ENCODE results near the gene CIB1.

Gene CIB1

GRCh38 chr15:90213818-90214204, 19.9 kb downstream of the CIB1 start:
- DNase-seq, result no peak

DNA sequence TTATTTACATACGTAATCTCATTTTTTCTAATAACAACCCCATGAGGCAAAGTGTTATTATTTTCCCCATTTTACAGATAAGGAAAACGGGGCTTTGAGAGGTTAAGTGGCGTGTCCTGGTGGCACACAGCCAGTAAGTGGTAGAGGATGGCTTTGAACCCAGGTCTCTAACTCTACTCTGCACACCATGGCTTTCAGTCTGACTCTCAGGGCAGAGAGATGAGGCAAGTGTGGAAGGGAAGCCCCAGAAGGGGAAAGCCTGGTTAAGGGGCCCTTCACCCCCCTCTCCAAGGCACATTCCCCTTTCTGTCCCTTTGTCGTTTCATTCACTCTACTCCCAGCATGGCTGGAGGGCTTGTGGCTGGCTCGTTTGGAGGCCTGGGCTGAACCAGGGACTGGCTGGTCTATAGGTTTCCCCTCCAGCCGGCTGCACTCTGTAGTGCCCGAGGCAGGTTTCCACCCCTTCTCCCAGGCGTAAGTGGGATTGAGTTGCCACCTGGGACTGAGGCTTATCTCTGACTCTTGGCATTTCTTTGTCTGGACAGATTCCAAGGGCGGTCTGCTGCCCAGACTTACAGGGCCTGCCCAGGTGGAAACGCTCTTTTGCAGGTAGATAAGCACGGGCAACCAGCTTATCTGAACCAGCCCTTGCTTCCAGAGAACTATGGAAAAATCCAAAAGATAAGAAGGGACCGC, 20.5 kb downstream of the CIB1 start:
- DNase-seq, result no peak

DNA sequence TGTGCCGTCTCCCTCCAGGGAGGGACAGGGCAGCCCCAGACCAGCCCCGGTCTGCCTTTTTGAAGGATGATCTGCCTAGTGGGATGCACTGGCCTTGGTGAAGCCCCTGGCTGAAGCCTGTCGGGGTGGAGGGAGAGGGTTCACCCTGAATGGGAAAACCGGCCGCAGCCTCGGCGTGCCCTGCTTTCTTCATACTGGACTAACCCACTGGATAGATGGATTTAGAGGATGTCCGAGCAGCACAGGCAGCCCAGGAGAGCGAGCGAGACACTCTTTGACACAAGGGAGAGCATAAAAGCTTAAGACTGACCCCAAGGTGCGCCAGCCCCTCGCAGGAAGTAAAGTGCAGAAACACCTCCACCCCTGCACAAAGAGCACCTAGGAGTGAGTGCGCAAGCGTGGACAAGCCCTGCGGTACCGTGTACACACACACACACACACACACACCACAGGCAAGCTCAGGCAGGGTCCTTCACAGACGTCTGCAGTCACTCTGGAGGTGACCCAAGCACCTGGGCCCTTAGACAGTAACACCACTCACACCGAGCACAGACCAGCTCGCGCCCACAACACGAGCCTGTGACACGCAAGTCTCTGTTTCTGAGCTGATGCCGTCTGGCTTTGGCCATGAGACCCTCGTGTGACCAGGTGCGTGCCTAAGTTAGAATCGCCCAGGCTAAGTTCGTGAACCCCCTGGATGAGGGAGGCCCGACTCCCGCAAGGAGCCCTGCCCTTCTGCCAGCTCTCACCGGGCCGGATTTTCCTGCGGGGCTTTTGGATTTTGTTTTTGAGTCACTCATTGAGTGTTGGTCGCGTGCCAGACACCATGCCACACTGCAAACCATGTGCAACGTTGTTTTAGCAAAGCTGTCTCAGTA, 21.3 kb downstream of the CIB1 start:
- no peak for DNase-seq

- DNase-seq, result no peak
Observed at GRCh38 chr15:90211440-90212143, 22.1 kb downstream of the CIB1 start.

- DNase-seq, result no peak
Observed at GRCh38 chr15:90211009-90211408, 22.7 kb downstream of the CIB1 start.

DNA sequence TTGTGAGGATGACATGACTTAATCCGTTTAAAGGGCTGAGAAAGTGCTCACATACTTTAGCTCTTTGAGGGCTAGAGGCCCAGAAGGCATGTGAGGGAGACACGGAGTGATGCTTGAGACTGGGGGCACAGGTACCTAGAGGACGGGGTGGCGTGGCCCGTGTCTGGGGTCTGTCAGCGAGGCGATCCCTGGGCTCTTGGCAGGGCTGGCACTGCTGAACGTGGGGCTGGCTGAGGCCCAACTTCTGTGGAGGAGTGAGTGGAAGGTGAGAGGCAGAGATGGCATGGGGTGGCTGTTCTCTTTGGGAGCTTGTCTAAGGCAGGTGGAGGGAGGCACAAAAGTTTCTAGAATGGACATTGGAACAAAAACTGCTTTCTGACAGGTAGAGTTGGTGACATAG, 23.1 kb downstream of the CIB1 start:
- no peak for DNase-seq

- no peak for DNase-seq
Observed at GRCh38 chr15:90209591-90209990, 24.1 kb downstream of the CIB1 start.

DNA sequence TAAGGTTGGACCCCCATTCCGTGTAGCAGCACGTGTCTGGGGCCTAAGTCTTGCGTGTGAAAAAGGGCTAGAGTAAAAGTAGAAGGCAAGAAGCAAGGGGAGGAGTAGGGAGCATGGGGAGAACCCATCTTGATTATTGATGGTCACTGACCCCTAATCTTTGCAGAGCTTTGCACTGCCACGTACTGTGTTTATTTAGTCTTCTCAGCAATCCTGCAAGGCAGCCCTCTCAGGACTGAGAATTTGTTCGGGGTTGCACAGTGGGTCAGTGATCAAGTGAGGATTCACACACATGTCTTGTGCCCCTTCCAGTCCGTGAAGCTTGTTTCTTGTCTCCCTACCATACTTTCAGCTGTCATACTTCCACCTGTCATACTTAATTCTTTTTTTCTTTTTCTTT, 25.4 kb downstream of the CIB1 start:
- no peak for DNase-seq

GRCh38 chr15:90207252-90207651, 26.5 kb downstream of the CIB1 start:
- no peak for DNase-seq

DNA sequence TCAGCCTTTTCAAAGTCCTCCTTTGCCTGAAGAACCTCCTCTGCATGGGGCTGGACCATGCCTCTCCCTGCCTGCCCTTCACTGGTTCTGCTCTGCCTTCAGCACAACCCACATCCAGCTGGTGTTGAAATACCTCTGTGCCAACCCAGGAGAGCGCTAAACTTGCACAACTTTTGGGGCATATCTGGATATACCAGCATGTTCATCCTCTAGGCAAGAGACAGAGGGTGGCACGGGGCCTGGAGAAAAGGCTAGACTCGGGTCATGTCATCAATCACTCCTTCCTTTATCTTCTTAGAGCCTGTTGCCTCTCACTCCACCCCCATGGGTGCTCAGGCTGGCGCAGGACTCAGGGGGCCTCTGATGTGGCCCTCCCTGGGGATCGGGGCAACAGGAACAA, 27.9 kb downstream of the CIB1 start:
- DNase-seq, result no peak

GRCh38 chr15:90205050-90205848, 28.5 kb downstream of the CIB1 start:
- DNase-seq, result no peak

- no peak for DNase-seq
Observed at GRCh38 chr15:90203922-90204321, 29.8 kb downstream of the CIB1 start.

DNA sequence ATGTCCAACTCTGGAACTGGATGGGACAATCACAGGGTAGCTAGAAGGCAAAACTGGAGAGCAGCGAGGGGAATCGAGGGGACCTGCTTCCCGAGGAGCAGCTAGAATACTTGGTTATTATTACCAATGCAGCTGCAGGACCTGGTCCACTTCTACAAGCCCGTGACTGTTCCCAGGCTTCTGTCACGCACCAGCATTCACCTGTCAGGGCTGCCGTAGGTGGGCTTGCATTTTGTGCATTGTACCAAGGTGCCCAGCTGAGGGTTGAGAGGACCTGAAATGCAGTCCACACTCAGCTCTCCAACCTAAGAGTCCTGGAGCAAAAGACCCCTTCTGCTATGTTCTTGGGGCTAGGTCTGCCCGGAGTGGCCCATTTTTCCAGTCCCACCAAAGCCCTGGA, 30.3 kb downstream of the CIB1 start:
- no peak for DNase-seq

GRCh38 chr15:90202929-90203328, 30.8 kb downstream of the CIB1 start:
- no peak for DNase-seq

DNA sequence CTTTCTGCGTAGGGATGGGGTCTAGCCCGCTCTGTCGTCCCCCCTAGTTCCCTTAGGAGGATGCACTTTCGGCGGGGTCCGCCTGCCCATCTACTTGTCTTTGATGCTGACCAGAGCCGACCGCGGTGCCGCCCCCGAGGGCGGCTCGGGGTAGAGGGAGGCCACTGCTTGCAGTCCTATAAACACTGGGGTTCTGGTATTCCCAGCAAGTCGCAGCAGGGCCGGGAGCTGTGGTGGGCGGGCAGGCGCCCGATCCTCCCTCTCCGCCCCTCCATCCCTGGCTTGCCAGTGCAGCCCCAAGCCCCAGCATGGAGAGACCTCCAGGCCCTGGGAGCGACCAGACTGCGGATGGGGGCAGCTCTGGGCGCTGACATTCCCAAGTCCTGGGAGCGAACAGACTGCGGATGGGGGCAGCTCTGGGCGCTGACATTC, 31.8 kb downstream of the CIB1 start:
- no peak for DNase-seq

GRCh38 chr15:90201130-90201943, 32.4 kb downstream of the CIB1 start, which contains the start of gene SEMA4B:
TSS of gene SEMA4B (plus strand) at chr15:90201330. CDS start at chr15:90201579, 249 bp downstream.
- peak; percentile 46 for DNase-seq

GRCh38 chr15:90200534-90201129, 33.1 kb downstream of the CIB1 start:
- no peak for DNase-seq

DNA sequence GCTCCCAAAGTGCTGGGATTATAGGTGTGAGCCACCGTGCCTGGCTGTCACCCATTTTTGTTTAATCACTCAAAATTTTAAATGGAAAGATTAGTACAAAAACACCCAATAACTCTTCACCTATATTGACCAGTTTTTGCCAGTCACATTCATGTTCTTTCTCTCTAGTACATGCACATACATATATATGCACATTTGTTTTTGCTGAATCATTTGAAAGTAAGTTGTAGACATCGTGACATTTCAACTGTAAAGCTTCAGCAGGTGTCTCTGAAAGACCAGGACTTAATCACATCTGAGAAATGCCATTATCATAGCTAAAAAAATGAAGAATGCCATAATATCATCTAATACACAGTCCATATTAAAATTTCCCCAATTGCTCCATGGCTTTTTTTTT, 39.1 kb downstream of the CIB1 start:
- no peak for DNase-seq

DNA sequence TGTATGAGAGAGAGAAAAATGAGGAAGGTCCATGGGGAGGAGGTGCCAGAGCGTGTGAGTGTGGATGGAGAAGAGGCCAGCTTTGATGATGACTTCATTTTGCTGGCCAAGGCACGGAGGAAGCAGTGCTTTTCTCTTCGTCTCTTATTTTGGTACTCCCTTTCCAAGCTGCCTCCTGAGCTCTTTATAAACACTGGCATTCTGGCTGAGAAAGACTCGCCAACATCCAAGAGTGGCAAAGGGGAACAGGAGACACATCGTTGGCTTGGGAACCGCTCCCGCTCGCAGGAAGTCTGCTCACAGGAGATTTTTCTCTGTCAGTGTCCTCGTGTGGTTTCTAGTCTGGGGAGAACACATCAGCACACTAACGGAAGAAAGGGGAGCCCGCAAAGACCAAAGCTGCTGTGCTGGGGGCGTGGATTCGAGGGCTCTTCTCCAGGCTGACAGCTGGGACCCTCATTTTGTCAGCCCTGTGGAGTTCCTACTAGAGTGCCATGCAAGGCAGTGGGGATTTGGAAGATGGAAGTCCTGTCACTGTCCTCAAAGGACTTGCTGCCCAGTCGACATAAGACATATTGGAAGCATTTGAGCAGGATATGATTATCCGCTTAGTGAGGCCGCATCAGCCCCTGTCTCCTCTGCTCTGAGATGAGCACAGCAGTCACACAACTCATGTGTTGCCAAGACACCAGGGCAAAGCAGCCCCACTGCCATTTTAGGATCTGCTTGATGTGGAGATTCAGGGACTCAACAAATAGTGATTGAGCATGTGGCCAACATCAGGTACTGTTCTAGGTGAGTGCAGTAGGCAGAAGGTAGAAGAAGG, 40.6 kb downstream of the CIB1 start:
- DNase-seq, result no peak

GRCh38 chr15:90191794-90192509, 41.8 kb downstream of the CIB1 start:
- peak; percentile 92 for DNase-seq

Data from NCI-H774 (cell line).